GM23338 (cell line): ENCODE results near the gene BARD1.

Experiments used
- CREB1 ChIP-seq: fragments of 250-450 bp; sonication (Bioruptor Pico); IDR thresholded peaks from 2 replicates; pipeline ENCODE4 v1.5.0; 2020; ENCODE audit warnings: low read depth, mild to moderate bottlenecking, moderate library complexity
- CTCF ChIP-seq, 2 experiments: fragments of 200-600 bp in 1 of 2; sonication (generic) in 1 of 2; conservative IDR thresholded peaks; 2 replicates each; pipeline versions ENCODE4 v1.5.1 to v1.6.1; 2016 to 2017; ENCODE audit warnings: antibody characterized with exemption in 2 of 2, low read depth in 2 of 2, mild to moderate bottlenecking in 2 of 2, moderate library complexity in 1 of 2
- ETS1 ChIP-seq: IDR thresholded peaks from 2 replicates; pipeline ENCODE4 v1.6.1; 2016; ENCODE audit warnings: antibody characterized with exemption
- EZH2 ChIP-seq: fragments of 200-600 bp; sonication (generic); IDR thresholded peaks from one replicate; pipeline ENCODE4 v1.8.0; 2017; ENCODE audit warnings: antibody characterized with exemption, mild to moderate bottlenecking, low read depth; ENCODE audit not compliant: unreplicated experiment
- EZH2phosphoT487 ChIP-seq: fragments of 200-600 bp; sonication (generic); IDR thresholded peaks from one replicate; pipeline ENCODE4 v1.8.1; 2018; ENCODE audit warnings: antibody characterized with exemption; ENCODE audit not compliant: unreplicated experiment
- JUNB ChIP-seq: IDR thresholded peaks from one replicate; pipeline ENCODE4 v1.6.1; 2016; ENCODE audit warnings: antibody characterized with exemption; ENCODE audit not compliant: unreplicated experiment
- NANOG ChIP-seq: IDR thresholded peaks from 2 replicates; pipeline ENCODE4 v1.6.1; 2016; ENCODE audit warnings: antibody characterized with exemption, borderline replicate concordance
- POLR2AphosphoS5 ChIP-seq: IDR thresholded peaks from 2 replicates; pipeline ENCODE4 v1.6.1; 2016; ENCODE audit warnings: antibody characterized with exemption, low read depth
- REST ChIP-seq: IDR thresholded peaks from one replicate; pipeline ENCODE4 v1.6.1; 2018; ENCODE audit warnings: antibody characterized with exemption; ENCODE audit not compliant: unreplicated experiment
- STAT1 ChIP-seq: IDR thresholded peaks from one replicate; pipeline ENCODE4 v1.6.1; 2016; ENCODE audit warnings: antibody characterized with exemption; ENCODE audit not compliant: unreplicated experiment
- ZNF114 ChIP-seq: fragments of 250-450 bp; sonication (Bioruptor Pico); IDR thresholded peaks from 2 replicates; pipeline ENCODE4 v1.5.0; 2020; ENCODE audit warnings: mild to moderate bottlenecking, moderate library complexity
- ZNF462 ChIP-seq: fragments of 250-450 bp; sonication (Bioruptor Pico); IDR thresholded peaks from 2 replicates; pipeline ENCODE4 v1.5.0; 2020; ENCODE audit warnings: mild to moderate bottlenecking, moderate library complexity

- TF ChIP-seq CREB1 (CRISPR knock-in tag) (no peak), CTCF (conservative IDR thresholded peaks at IDR 0.05; ENCODE audit: low read depth in 2 of 2) (no peak), EZH2 (no peak), REST (no peak), POLR2AphosphoS5 (no peak), ETS1 (no peak), EZH2phosphoT487 (no peak), NANOG (peak; percentile 88), JUNB (no peak), ZNF462 (CRISPR knock-in tag) (peak; percentile 89), STAT1 (no peak), ZNF114 (CRISPR knock-in tag) (no peak)
Observed at GRCh38 chr2:214837466-214837865, 28.0 kb upstream of the BARD1 start.
